ENCODE data around the gene TLL2.

Gene TLL2

DNA sequence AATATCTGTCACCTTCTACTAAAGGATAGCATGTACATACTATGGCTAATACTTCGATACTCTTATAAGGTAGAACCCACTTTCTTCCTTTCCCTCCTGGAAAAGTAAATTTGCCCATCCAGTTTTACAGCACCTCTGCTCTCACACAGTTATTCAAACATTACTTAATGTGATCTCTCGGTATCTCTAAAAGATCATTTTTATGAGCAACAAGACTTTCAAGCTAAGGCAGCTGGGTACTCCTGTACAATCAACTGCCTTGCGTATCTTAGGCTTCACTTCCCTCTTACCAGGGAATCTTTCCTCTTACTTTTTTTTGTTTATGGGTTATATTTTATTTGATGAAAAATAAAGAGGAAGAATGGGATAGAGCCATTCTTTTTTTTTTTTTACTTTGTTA is 26.5 kb upstream of the TLL2 start:
- Histone ChIP-seq H4K20me1 (peaks cover 17 to 70% (median 39%) of the 10 kb centered on the region in 11 experiments; a peak in 20 of 22 replicates), H3K4me3 (no peak overlapping the region), H3K4me2 (no peak overlapping the region), H3K27me3 (no peaks in the 10 kb centered on the region), H3K4me1 (peaks cover 0 to 13% (median 8%) of the 10 kb centered on the region in 10 experiments; a peak in 9 of 20 replicates), H3K9me3 (replicated peaks in 1 of 11) (peaks cover 0 to 31% (median 26%) of the 10 kb centered on the region in 11 experiments; a peak in 16 of 22 replicates), H3K36me3 (peaks cover 68 to 94% (median 84%) of the 10 kb centered on the region in 11 experiments), H3K9ac (no peak overlapping the region), H3K27ac (no peak overlapping the region)
- TF ChIP-seq Cebpa-rat (IDR thresholded peaks at IDR 0.05), result no peak

DNA sequence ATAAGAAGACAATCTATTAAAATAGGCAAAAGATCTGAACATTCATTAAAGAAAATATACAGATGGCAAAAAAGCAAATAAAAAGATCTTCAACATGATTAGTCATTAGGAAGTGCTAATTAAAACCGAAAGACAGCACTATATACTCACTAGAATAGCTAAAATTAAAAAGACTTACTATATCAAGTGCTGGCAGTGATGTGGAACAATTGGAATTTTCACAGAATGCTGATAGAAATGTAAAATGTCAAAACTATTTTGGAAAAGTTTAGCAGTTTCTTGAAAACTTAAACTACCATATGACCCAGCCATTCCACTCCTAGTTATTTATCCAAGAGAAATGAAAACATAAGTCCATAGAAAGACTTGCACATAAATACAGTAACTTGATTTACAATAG is 25.0 kb upstream of the TLL2 start:
- H3K27me3 ChIP-seq, result no peaks in the 10 kb centered on the region
- peaks cover 0 to 31% (median 26%) of the 10 kb centered on the region in 11 experiments; a peak in 16 of 22 replicates for H3K9me3 ChIP-seq (replicated peaks in 1 of 11)
- H3K4me1 ChIP-seq, result peaks cover 0 to 13% (median 8%) of the 10 kb centered on the region in 10 experiments; a peak in 9 of 20 replicates
- peaks cover 21 to 76% (median 53%) of the 10 kb centered on the region in 11 experiments; a peak in 20 of 22 replicates for H4K20me1 ChIP-seq
- H3K4me2 ChIP-seq, result no peak overlapping the region
- no peak overlapping the region for H3K9ac ChIP-seq
- TF ChIP-seq Cebpa-rat (IDR thresholded peaks at IDR 0.05), result no peak
- no peak overlapping the region for H3K27ac ChIP-seq
- no peak overlapping the region for H3K4me3 ChIP-seq
- peaks cover 65 to 94% (median 82%) of the 10 kb centered on the region in 11 experiments for H3K36me3 ChIP-seq

DNA sequence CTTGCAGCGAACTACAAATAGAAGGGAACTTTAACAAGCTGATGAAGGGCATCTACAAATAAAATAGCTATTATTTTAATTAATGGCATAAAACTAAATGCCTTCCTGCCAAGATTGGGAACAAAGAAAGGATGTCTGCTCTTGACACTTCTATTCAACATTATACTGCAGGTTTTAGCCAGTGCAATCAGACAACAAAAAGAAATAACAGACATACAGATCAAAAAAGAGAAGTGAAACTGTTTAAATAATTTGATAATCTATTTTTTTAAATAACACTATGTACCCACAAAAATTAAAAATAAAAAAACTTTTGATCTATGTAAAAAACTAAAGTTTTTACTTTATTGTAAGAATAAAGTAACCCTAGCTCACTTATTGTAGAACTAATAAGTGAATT is 22.4 kb upstream of the TLL2 start:
- H4K20me1 ChIP-seq, result peaks cover 21 to 96% (median 66%) of the 10 kb centered on the region in 11 experiments; a peak in 20 of 22 replicates
- H3K4me1 ChIP-seq, result peaks cover 0 to 13% (median 8%) of the 10 kb centered on the region in 10 experiments; a peak in 9 of 20 replicates
- TF ChIP-seq Cebpa-rat (IDR thresholded peaks at IDR 0.05), result no peak
- peaks cover 69 to 94% (median 83%) of the 10 kb centered on the region in 11 experiments for H3K36me3 ChIP-seq
- H3K9me3 ChIP-seq (replicated peaks in 1 of 11), result peaks cover 0 to 23% (median 19%) of the 10 kb centered on the region in 11 experiments; a peak in 14 of 22 replicates
- no peak overlapping the region for H3K4me3 ChIP-seq
- H3K9ac ChIP-seq, result no peak overlapping the region
- H3K27ac ChIP-seq, result no peak overlapping the region
- H3K4me2 ChIP-seq, result no peak overlapping the region
- H3K27me3 ChIP-seq, result no peaks in the 10 kb centered on the region

DNA sequence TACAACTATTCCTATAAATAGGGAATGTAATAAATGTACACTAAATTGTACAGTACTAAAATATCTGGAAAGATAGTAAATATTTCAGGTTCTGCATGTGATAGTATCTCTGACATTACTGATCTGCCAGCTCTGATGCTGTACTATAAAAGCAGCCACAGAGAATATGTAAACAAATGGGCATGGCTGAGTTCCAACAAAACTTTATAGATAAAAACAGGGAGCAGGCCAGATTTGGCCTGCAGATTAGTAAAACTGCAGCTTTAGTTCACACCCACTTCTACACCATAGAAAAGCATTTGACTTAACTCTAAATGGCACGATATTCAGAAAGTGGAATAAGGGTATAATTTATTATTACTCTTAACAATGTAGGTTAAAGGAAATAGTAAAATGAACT is 18.8 kb upstream of the TLL2 start:
- Histone ChIP-seq H3K9ac (no peak overlapping the region), H3K27ac (no peak overlapping the region), H3K4me2 (no peak overlapping the region), H3K4me3 (no peak overlapping the region), H3K9me3 (replicated peaks in 1 of 11) (no peaks in the 10 kb centered on the region), H3K36me3 (peaks cover 78 to 94% (median 87%) of the 10 kb centered on the region in 11 experiments), H3K27me3 (no peaks in the 10 kb centered on the region), H4K20me1 (peaks cover 24 to 97% (median 63%) of the 10 kb centered on the region in 11 experiments; a peak in 20 of 22 replicates), H3K4me1 (peaks cover 0 to 13% (median 8%) of the 10 kb centered on the region in 10 experiments; a peak in 9 of 20 replicates)
- no peak for TF ChIP-seq Cebpa-rat (IDR thresholded peaks at IDR 0.05)

DNA sequence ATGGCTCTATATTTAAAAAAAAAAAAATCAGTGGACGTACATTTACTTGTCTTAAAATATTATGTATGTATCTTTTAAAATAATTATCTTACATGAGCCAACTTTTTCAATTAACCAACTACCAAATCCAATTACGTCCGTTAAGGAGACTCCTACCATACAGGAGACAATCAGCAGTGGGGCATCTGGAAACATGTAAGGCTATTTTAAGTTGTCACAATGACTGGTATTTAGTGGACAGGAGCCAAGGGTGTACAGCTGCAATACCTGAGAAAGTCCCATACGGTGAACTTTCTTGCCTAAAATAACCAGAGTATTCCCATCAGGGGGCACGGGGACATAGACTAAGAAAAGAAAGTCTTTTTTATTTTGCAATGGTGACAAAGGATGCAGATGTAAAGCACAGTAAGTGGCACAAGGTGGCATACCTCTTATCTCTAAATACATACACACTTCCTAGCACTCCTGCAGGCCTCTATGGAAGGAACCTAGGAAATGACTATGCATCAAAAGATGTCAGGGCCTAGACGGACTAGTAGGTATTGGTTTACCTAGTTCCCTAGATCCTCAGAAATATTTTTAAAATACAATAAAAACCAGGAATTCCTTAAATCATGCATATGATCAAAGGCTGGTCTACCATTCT is 16.0 kb upstream of the TLL2 start:
- Histone ChIP-seq H3K36me3 (peaks cover 94 to 100% (median 99%) of the 10 kb centered on the region in 11 experiments), H4K20me1 (peaks cover 11 to 96% (median 53%) of the 10 kb centered on the region in 11 experiments; a peak in 16 of 22 replicates), H3K4me1 (no peaks in the 10 kb centered on the region), H3K27ac (no peak overlapping the region), H3K9me3 (replicated peaks in 1 of 11) (no peaks in the 10 kb centered on the region), H3K4me3 (no peak overlapping the region), H3K4me2 (no peak overlapping the region), H3K27me3 (no peaks in the 10 kb centered on the region), H3K9ac (no peak overlapping the region)
- TF ChIP-seq Cebpa-rat (IDR thresholded peaks at IDR 0.05), result no peak

DNA sequence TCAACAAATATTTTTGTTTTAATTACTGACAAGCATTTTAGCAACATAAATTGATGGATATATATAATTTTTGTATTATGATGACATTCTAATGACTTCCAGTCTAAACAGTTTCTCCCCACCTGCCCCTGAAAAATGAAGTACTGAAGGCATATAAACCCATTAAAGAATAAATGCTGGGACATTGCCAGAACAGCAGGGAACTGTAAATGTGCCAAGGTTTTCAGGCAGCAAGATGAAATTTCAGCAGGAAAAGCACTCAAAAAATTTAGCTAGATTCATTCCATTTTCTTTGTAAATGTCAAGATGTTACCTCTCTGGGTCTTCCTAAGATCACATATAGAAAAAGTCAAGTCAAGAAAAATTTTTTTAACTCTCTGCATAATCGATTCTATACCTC is 11.0 kb upstream of the TLL2 start:
- no peaks in the 10 kb centered on the region for H3K27me3 ChIP-seq
- no peaks in the 10 kb centered on the region for H3K9me3 ChIP-seq (replicated peaks in 1 of 11)
- H3K27ac ChIP-seq, result no peak overlapping the region
- no peak overlapping the region for H3K9ac ChIP-seq
- TF ChIP-seq Cebpa-rat (IDR thresholded peaks at IDR 0.05), result no peak
- H4K20me1 ChIP-seq, result peaks cover 16 to 89% (median 41%) of the 10 kb centered on the region in 11 experiments; a peak in 14 of 22 replicates
- no peaks in the 10 kb centered on the region for H3K4me1 ChIP-seq
- H3K4me3 ChIP-seq, result no peak overlapping the region
- no peak overlapping the region for H3K4me2 ChIP-seq
- peaks cover 83 to 100% (median 91%) of the 10 kb centered on the region in 11 experiments for H3K36me3 ChIP-seq

DNA sequence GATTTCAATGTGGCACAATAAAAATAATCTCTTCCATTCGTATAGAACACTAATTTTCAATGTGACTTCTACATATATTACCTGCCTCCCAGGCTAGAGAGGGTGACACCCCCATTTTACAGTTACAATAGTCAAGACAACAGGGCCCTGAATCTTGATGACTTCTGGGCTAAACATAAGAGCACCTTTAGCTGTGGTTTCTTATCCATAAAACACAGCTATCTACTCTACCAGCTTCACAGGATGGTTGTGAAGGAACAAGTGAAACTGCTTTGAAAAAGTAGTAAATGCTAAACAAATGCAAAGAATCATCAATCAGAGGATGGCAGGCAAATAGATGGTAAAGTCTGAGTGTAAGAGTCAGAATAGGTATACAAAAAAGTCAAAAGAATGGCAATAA is 3.6 kb upstream of the TLL2 start:
- Histone ChIP-seq H4K20me1 (peaks cover 39 to 80% (median 56%) of the 10 kb centered on the region in 11 experiments; a peak in 21 of 22 replicates), H3K4me1 (peaks cover 17 to 33% (median 30%) of the 10 kb centered on the region in 10 experiments), H3K4me3 (no peak overlapping the region), H3K9me3 (replicated peaks in 1 of 11) (no peaks in the 10 kb centered on the region), H3K27ac (no peak overlapping the region), H3K36me3 (peaks cover 23 to 54% (median 37%) of the 10 kb centered on the region in 11 experiments), H3K9ac (no peak overlapping the region), H3K4me2 (no peak overlapping the region), H3K27me3 (peaks cover 51 to 62% (median 58%) of the 10 kb centered on the region in 11 experiments)
- no peak for TF ChIP-seq Cebpa-rat (IDR thresholded peaks at IDR 0.05)

DNA sequence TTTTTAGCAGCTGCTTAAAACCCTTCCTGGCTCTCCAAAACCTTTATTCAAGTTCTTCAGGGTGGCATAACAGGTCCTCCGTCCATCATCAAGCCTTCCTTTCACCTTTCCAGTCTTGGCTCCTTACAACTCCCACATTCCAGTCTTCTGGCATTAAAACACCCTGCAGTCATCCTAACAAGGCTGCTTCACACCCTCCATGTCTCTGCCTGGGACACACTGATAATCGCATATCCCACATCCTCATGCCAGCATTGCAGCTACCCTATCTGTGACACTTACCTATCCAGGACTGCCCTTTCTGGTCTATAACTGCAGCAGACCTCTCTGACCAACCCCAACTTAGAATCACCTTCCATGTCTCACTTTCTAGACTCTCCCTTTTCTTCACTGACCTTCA is 2.6 kb upstream of the TLL2 start:
- Histone ChIP-seq H3K27me3 (peaks cover 61 to 71% (median 68%) of the 10 kb centered on the region in 11 experiments), H3K4me1 (peaks cover 17 to 35% (median 31%) of the 10 kb centered on the region in 10 experiments), H3K4me2 (no peak overlapping the region), H3K9ac (no peak overlapping the region), H3K36me3 (peaks cover 14 to 44% (median 28%) of the 10 kb centered on the region in 11 experiments), H3K27ac (no peak overlapping the region), H3K4me3 (no peak overlapping the region), H3K9me3 (replicated peaks in 1 of 11) (no peaks in the 10 kb centered on the region), H4K20me1 (peaks cover 37 to 74% (median 64%) of the 10 kb centered on the region in 11 experiments; a peak in 21 of 22 replicates)
- TF ChIP-seq Cebpa-rat (IDR thresholded peaks at IDR 0.05), result no peak

DNA sequence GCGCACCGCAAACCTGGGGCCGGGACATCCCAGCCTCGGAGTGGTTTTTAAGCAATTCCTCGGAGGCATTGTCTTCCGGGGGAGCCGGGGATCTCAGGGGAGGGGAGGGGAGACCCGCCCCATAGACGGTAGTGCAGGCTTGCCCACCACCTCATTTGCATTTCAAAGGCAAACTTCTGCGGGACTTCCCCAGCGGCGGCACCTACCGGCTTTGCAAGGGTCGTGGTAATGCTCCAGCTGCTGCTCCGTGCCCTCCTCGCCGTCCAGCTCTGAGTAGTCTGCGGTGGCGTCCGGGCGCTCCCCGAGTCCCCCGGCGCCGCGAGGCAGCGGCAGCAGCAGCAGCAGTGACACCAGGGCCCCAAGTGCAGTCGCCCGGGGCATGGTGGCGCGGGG is 425 bp downstream of the TLL2 start:
- Histone ChIP-seq H3K27me3 (peaks cover 66 to 78% (median 72%) of the 10 kb centered on the region in 11 experiments), H3K9me3 (replicated peaks in 1 of 11) (no peaks in the 10 kb centered on the region)

More for the DNA sequence above, 425 bp downstream of the TLL2 start:
- no peak for TF ChIP-seq Cebpa-rat (IDR thresholded peaks at IDR 0.05)
- Histone ChIP-seq H3K4me2 (peak overlapping the region; percentile 91 to 100 (median 99)), H3K4me1 (peaks cover 17 to 35% (median 31%) of the 10 kb centered on the region in 10 experiments), H3K4me3 (peak overlapping the region; percentile 56 to 72 (median 62)), H3K9ac (peak overlapping the region; percentile 22 to 64 (median 54); a peak in 21 of 22 replicates), H4K20me1 (peaks cover 23 to 77% (median 64%) of the 10 kb centered on the region in 11 experiments; a peak in 21 of 22 replicates), H3K36me3 (peaks cover 0 to 14% (median 3%) of the 10 kb centered on the region in 11 experiments; a peak in 7 of 22 replicates), H3K27ac (no peak overlapping the region)
